Right cardiac atrium (tissue), 5 donors: ENCODE results near the gene GUCA2A. TPM values are rescaled to one million over a fixed set of nuclear protein-coding genes. Genes with fewer than 3 reads are reported as not detected.

Experiments
- ATAC-seq, 2 donors: fragments of 200-7000 bp; cut with Tn5 transposase; one replicate each; pipeline versions ENCODE4 v1.8.0 to v1.9.1; 2020; ENCODE audit warnings: moderate library complexity in 2 of 2, mild to moderate bottlenecking in 1 of 2
- DNase-seq, 3 donors: peaks; one replicate each; pipeline ENCODE4 v3.0.0-alpha.2; 2020
- H3K27ac ChIP-seq: one replicate; pipeline ENCODE4 v1.5.1; 2013; ENCODE audit warnings: mild to moderate bottlenecking, low read length, control low read depth, moderate library complexity
- H3K27me3 ChIP-seq: one replicate; pipeline ENCODE4 v1.6.1; 2013; ENCODE audit not compliant: control insufficient read depth, insufficient read depth
- H3K4me1 ChIP-seq: one replicate; pipeline ENCODE4 v1.6.1; 2013; ENCODE audit warnings: low read length; ENCODE audit not compliant: control insufficient read depth, insufficient read depth
- H3K4me3 ChIP-seq: one replicate; pipeline ENCODE4 v1.5.1; 2013; ENCODE audit warnings: low read length, control low read depth
- H3K9me3 ChIP-seq: one replicate; pipeline ENCODE4 v1.6.1; 2013; ENCODE audit warnings: low read length; ENCODE audit not compliant: control insufficient read depth
- WGBS: extraction: QIAGEN DNeasy Blood & Tissue Kit; methylation state at CpG from one replicate; pipeline ENCODE4 v1.1.7; 2013; 5-methylcytosine and 5-hydroxymethylcytosine counted together
- intact Hi-C, 4 donors: fragments of 100-400 bp; cut with DNase I; formaldehyde crosslinking; loops; one replicate each; pipeline versions ENCODE4 v1.11.0 to v1.14.0; 2022 to 2023
- polyA plus RNA-seq: library from polyadenylated mRNA; stranded (reverse); fragments of 200-250 nt; gene quantifications from one replicate; pipeline ENCODE4 v1.2.3, GENCODE V29; 2013
- total RNA-seq, 4 donors: library from RNA; stranded (reverse); fragmentation: NEBNext Ultra II Directional; extraction: Animal tissue kit (Norgen Biotek cat#: 25700); gene quantifications; one replicate each; pipeline ENCODE4 v1.2.1, GENCODE V29; 2021
- donor health status: healthy with polysubstance abuse.
- donor health status: DM: no; HTN: yes; CAD: no.
- donor health status: DM: no; HTN: no; CAD: no.
- donor health status: DM: no; HTN: yes; CAD: no; lungs with severe emphysema.
- donor health status: DM: yes; HTN: yes; CAD: no.

GUCA2A gene
- total and polyA plus RNA-seq, 5 donors = not detected

DNA sequence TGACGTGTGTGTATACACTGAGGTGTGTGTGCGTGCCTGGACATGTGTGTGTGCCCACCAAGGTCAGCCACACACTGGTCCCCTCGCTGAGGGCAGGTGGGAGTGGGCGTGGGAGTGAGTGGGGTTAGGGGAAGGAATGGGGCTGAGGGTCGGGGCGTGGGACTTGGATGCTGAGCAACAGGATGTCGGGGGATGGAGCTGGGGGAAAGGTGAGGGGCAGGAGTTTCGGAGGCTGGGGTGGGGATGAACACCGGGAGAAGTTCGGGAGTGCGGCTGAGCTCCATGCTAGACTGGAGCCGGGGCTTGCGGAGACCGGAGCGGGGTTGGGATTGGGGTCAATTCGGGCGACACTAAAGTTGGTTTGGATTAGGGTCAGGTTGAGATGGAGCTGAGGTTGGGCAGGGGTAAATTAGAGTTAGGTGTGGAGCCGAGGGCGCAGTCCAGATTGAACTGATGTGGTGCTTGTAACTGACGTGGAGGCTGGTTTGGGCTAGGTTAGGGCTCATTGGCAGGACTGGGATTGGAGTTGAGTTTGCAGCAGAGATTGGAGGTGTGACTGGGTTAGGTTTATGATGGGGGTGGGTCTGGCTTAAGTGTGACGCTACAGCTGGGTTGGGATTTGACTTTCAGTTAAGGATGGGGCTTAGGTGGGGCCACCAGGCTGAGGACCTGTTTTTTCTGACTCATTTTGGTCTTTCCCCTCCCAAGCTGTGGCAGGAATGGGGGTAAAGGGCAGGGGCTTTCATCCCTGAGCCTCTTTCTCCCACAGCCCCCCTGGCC, 3.3 kb upstream of the GUCA2A start:
- no peaks in the 10 kb centered on the region for H3K27me3 ChIP-seq
- peaks cover 23% of the 10 kb centered on the region for H3K4me1 ChIP-seq

DNA sequence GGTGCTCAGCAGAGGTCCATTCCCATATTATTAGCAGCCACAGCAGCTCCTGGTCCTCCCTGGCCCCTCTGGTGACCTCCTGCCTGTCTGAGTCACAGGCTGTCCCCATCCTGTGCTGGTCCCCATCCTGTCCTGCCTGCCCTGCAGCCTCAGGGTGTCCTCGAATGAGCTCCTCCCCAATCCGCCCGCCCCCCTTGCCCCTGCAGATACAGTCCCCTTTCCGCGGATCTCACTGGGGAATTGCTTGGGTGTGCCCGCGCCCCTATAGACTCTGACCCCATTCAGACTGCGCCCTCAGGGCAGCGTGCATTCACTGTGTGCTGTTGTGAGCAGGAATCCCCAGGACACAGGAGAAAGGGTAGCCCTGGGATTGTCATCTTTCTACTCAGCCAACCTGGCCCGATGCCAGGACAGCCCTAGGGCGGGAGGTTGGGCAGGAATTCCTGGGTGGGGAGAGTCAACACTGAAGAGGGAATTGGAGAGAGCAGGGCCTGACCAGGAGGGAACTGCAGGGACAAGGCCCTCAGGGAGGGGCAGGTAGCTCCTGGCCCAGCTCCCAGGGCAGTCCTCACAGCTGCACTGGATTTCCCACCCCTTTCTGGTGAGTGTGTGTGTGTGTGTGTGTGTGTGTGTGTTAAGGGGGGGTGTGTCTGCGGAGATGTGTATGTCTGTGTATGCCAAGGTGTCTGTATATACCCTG, 1.1 kb upstream of the GUCA2A start:
- peaks cover 9% of the 10 kb centered on the region for H3K4me1 ChIP-seq
- ATAC-seq (peak; percentile 65 to 82), DNase-seq (peak; percentile 64 to 82 (median 71))
- H3K27ac ChIP-seq = peak overlapping the region; percentile 21
- intact Hi-C loops = no loop called here
- no peaks in the 10 kb centered on the region for H3K9me3 ChIP-seq
- H3K27me3 ChIP-seq = no peaks in the 10 kb centered on the region
- no peak overlapping the region for H3K4me3 ChIP-seq
- 39% methylated on average over 12 of the region's 12 CpGs for WGBS

More for the DNA sequence above, 3.3 kb upstream of the GUCA2A start:
- DNase-seq (no peak), ATAC-seq (no peak)
- intact Hi-C loops = no loop called here
- WGBS = 84% methylated on average over 21 of the region's 21 CpGs
- Histone ChIP-seq H3K27ac (no peak overlapping the region), H3K4me3 (no peak overlapping the region), H3K9me3 (no peaks in the 10 kb centered on the region)

DNA sequence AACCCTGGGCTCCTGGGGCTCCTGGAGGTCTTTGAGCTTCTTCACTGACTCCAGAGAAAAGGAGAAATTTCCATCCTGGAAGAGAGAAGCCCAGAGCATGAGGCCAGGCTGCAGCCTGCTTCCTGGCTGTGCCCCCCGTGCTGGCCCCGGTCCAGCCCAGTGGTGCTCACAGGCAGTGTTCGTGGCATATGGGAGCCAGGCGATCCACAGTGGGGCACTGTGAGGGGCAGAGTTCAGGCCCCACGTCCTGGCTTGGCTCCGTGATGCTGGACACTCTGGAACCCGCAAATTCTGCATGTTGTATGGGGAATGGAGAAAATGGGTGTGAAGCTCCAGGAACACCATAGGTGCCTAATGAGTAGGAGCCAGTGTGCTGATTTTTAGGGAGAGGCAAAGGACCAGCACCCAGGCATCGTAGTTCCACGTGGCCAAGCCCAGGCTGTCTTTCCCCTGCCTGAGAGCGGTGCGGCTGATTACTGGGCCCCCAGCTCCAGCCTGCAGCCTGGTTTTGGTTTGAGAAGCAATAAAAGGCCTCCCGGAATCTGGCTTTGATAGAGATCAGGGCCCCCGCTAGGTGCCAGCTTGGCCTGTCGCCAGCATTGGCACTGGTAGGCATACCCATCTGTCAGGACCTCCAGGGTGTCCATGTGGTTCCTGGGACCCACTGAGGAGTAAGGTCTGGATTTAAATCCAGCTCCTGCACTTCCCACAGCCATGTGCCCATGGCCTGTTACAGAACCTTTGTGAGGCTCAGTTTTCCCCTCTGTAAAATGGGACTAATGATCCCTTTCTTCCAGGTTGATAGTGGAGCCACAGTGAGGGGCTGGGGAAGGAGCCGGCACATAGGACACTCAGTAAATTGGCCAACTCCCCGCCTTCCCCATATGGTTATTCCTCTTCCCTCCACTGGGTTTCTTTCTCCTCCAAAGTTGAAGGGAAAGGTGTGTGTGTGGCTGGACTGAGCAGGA, 725 bp downstream of the GUCA2A start:
- 85% methylated on average over 16 of the region's 16 CpGs for WGBS
- ATAC-seq = no peak
- H3K27ac ChIP-seq = no peak overlapping the region

DNA sequence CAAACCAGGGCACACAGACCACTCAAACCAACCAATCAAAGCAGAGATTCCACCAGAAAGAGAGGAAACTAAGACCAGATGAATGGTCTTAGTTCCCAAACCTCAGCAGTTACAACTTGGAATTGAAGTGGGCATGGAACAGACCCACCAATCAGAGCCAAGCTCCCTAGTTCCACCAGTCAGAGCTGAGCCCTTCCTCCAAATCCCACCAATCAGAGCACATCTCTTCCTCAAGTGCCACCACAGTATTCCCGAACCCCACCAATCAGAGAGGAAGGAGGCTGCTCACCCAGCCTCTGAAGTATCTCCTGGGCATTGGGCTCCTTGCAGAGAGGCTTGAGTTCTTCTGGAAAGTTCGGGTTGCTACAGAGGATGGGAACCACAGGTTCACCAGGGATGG, 1.4 kb downstream of the GUCA2A start:
- Histone ChIP-seq H3K27me3 (no peaks in the 10 kb centered on the region), H3K4me1 (peaks cover 9% of the 10 kb centered on the region), H3K27ac (no peak overlapping the region), H3K9me3 (no peaks in the 10 kb centered on the region), H3K4me3 (no peak overlapping the region)
- 88% methylated on average over 2 of the region's 2 CpGs for WGBS
- ATAC-seq (no peak), DNase-seq (no peak)
- intact Hi-C loops = no loop called here

More for the DNA sequence above, 725 bp downstream of the GUCA2A start:
- no peaks in the 10 kb centered on the region for H3K27me3 ChIP-seq
- peaks cover 9% of the 10 kb centered on the region for H3K4me1 ChIP-seq
- no peak for DNase-seq
- no peak overlapping the region for H3K4me3 ChIP-seq
- intact Hi-C loops = no loop called here
- no peaks in the 10 kb centered on the region for H3K9me3 ChIP-seq

DNA sequence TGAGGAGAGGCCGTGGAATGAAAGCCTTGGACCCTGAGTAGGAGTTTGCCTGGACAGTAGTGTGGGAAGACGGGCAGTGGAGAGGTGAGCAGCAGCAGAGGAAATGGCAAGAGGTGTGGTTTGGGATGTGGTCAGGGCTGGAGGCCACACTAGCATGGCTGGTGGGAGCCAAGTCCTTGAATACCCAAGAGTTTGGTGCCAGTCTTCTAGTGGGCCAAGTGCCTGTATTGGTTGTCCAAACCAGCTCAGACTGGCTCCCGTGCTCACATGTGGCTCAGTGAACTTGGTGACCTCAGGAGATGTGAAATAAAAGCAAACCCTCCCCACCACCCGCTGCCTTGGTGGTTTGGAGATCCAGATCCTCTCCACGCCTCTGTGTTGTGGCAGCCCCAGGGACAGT, 2.4 kb downstream of the GUCA2A start:
- Histone ChIP-seq H3K9me3 (no peaks in the 10 kb centered on the region), H3K4me1 (peaks cover 9% of the 10 kb centered on the region), H3K4me3 (no peak overlapping the region), H3K27ac (no peak overlapping the region), H3K27me3 (no peaks in the 10 kb centered on the region)
- no peak for ATAC-seq
- intact Hi-C loops = no loop called here
- no peak for DNase-seq
- 83% methylated on average over 5 of the region's 5 CpGs for WGBS

DNA sequence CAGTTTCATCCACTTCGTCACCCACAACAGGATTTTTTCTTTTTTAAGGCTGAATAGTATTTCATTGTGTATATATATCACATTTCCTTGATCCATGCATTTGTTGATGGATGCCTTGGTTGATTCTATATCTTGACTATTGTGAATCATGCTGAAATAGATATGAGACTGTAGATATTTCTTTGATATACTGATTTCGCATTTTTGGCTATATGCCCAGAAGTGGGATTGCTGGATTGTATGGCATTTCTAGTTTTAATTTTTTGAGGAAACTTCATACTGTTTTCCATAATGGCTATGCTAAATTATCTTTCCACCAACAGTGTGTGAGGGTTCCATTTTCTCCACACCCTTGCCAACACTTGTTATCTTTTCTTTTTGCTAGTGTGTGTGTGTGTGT, 6.4 kb downstream of the GUCA2A start:
- Histone ChIP-seq H3K4me3 (no peak overlapping the region), H3K9me3 (no peaks in the 10 kb centered on the region), H3K27ac (no peak overlapping the region), H3K27me3 (no peaks in the 10 kb centered on the region), H3K4me1 (no peaks in the 10 kb centered on the region)
- DNase-seq (no peak), ATAC-seq (no peak)
- intact Hi-C loops = no loop called here
- WGBS = 73% methylated on average over 2 of the region's 2 CpGs

DNA sequence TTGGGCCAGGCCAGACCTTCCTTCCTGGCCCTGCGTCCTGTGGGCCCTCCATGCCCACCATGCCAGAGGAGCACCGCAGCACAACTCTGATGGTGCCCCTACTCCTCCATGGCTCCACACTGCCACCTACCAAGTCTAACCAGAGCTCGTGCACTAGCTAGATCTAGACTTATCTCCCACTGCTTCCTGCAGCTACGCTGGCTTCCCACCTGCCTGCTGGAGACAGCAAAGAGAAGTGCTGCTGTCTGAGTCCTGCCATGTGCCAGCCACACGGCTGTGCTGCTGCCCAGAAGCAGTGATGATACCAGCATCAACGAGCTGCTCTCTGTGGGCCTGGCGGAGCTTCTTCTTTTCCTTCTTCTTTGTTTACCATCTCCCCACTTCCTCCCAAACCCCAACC, 6.9 kb downstream of the GUCA2A start:
- intact Hi-C loops = no loop called here
- no peak overlapping the region for H3K27ac ChIP-seq
- H3K9me3 ChIP-seq = no peaks in the 10 kb centered on the region
- no peaks in the 10 kb centered on the region for H3K4me1 ChIP-seq
- WGBS = 55% methylated on average over 7 of the region's 7 CpGs
- ATAC-seq = no peak
- DNase-seq = no peak
- H3K4me3 ChIP-seq = no peak overlapping the region
- H3K27me3 ChIP-seq = no peaks in the 10 kb centered on the region

DNA sequence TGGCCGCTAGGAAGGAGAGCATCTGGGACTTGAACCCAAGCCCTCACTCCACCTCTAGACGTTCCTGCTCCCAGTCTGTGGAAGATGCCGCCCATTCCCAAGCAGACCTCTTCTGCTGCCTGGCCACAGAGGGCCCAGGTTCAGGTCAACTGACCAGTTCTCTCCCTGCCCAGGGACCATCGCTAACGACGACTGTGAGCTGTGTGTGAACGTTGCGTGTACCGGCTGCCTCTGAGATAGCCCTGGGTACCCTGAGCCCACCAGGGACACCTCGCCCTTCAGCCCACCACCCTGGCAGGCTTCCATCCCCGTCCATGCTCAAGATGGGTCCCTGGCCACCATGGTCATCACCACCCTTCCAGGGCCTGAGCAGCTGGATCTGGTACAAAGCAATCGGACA, 9.2 kb downstream of the GUCA2A start:
- ATAC-seq = no peak
- intact Hi-C loops = no loop called here
- Histone ChIP-seq H3K27me3 (no peaks in the 10 kb centered on the region), H3K4me3 (no peak overlapping the region), H3K27ac (no peak overlapping the region), H3K4me1 (no peaks in the 10 kb centered on the region), H3K9me3 (no peaks in the 10 kb centered on the region)
- DNase-seq = no peak
- 84% methylated on average over 12 of the region's 12 CpGs for WGBS

DNA sequence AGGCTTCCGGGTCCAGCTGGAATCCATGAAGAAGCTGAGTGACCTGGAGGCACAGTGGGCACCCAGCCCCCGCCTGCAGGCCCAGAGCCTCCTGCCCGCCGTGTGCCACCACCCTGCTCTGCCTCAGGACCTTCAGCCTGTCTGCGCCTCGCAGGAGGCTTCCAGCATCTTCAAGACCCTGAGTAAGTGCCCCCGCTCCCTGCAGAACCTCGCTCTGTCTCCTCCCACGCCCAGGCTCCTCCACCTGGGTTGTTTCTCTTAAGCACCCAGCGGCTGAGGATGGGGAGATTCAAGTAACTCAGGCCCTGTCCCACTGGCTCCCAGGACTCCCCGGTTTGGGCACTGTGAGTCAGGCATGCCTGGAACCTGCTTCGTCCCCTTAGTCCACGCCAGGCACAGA, 9.9 kb downstream of the GUCA2A start:
- peak in 1 of 2 donors; percentile 17 for ATAC-seq
- WGBS = 87% methylated on average over 13 of the region's 13 CpGs
- H3K27me3 ChIP-seq = no peaks in the 10 kb centered on the region
- no peak overlapping the region for H3K4me3 ChIP-seq
- H3K9me3 ChIP-seq = no peaks in the 10 kb centered on the region
- H3K4me1 ChIP-seq = no peaks in the 10 kb centered on the region
- no peak overlapping the region for H3K27ac ChIP-seq
- intact Hi-C loops = no loop called here
- DNase-seq = no peak

DNA sequence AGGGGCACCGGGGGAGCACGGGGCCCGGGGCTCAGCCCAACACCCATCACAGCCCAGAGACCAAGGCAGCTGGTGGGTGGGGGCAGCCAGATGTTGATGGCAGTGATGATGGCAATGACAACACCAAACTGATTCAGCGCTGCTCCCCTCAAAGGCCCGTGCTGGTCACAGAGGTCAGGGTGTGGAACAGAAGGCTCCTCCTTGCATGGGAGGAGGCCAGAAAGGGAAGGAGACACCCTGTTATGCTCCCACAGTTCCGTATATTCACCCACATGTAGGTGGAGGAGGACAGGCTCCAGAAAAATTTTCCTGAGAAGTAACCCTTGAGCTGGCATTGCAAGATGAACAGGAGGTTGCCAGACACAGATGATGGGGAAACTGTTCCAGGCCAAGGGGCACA, 10.9 kb downstream of the GUCA2A start:
- intact Hi-C loops = no loop called here
- ATAC-seq (no peak), DNase-seq (no peak)
- no peak overlapping the region for H3K4me3 ChIP-seq
- 75% methylated on average over 6 of the region's 6 CpGs for WGBS
- no peaks in the 10 kb centered on the region for H3K9me3 ChIP-seq
- H3K27me3 ChIP-seq = no peaks in the 10 kb centered on the region
- H3K4me1 ChIP-seq = no peaks in the 10 kb centered on the region
- H3K27ac ChIP-seq = no peak overlapping the region
